NCI-H460 (cell line): ENCODE results near the gene MAGED4B. TPM values are rescaled to one million over a fixed set of nuclear protein-coding genes. Genes with fewer than 3 reads are reported as not detected.
"Not testable (repeated sequence)": the region's sequence is repeated elsewhere in the genome, so short reads cannot be mapped to it uniquely, and the experiment has no call there.

Source experiments
- DNase-seq: peaks from one replicate; pipeline ENCODE4 v3.0.0-alpha.2; 2016; ENCODE audit warnings: low read depth; ENCODE audit errors: extremely low read depth
- polyA plus RNA-seq: library from polyadenylated mRNA; depleted of rRNA; stranded (reverse); fragments of >200 nt; gene quantifications from 2 replicates; pipeline ENCODE4 v1.2.3, GENCODE V29; 2014; cell fraction: nucleus; rRNA removed
- small RNA-seq, 2 experiments: library from RNA; depleted of rRNA; stranded (forward); fragments of <200 nt; gene quantifications; one replicate each; pipeline ENCODE3, GENCODE V24; 2014
- total RNA-seq: library from RNA; depleted of rRNA; stranded (reverse); fragments of >200 nt; shearing (Covaris generic); gene quantifications from 2 replicates; pipeline ENCODE4 v1.2.3, GENCODE V29; 2014; rRNA removed

The MAGED4B gene, protein sequence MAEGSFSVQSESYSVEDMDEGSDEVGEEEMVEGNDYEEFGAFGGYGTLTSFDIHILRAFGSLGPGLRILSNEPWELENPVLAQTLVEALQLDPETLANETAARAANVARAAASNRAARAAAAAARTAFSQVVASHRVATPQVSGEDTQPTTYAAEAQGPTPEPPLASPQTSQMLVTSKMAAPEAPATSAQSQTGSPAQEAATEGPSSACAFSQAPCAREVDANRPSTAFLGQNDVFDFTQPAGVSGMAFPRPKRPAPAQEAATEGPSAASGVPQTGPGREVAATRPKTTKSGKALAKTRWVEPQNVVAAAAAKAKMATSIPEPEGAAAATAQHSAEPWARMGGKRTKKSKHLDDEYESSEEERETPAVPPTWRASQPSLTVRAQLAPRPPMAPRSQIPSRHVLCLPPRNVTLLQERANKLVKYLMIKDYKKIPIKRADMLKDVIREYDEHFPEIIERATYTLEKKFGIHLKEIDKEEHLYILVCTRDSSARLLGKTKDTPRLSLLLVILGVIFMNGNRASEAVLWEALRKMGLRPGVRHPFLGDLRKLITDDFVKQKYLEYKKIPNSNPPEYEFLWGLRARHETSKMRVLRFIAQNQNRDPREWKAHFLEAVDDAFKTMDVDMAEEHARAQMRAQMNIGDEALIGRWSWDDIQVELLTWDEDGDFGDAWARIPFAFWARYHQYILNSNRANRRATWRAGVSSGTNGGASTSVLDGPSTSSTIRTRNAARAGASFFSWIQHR
- 3.3 and 3.8 TPM in 2 replicates for total RNA-seq
- polyA plus RNA-seq = 0.07 and 2.8 TPM in 2 replicates

DNA sequence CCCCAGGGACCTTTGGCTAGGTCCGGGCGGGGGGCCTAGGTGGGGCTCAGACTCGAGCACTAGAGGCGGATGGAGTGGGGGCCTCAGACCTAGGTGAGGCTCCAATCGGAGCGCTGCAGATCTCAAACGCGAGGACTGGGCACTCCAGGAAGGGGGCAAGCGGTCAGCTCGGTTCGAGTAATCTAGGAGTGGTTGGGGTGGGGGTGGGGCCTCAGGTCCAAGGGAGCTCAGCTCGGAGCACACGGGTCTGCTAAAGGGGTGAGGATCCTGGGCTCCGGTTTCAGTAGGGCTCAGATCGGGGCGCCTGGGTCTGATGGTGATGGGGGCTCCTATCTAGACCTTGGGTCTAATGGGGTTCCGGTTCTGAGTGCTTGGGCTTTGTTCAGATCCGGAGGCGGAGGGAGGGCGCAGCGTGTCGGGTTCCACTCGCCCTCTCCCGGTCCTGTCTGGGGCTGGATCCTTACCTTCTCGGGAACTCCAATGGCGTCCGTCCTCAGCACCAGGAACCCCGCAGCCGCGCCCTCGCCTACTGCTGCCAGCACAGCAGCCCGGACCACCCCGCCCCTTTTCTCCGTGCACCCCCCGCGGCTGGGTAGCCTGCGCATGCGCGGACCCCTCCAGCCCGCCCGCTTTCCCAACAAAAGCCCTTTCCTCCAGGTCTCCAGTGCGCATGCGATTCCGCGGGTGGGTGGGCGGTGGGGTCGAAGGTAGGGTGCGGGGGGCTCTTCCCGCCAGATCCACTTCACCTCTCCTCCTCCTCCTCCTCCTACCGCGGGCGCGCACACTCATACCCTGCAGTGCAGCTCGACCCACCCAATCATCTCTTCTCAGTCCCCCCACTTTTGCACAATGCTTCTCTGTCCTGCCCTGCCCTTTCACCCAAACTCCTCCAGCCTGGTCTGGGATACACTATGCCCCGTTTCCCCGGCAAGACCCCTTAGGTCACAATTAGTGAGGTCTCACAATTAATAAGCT, at the start of gene MAGED4B:
MAGED4B (minus strand) TSS at position 518 of the 975 bp plus-strand sequence. CDS start 1,011 bp downstream, outside the sequence.
- not testable (repeated sequence) for DNase-seq

DNA sequence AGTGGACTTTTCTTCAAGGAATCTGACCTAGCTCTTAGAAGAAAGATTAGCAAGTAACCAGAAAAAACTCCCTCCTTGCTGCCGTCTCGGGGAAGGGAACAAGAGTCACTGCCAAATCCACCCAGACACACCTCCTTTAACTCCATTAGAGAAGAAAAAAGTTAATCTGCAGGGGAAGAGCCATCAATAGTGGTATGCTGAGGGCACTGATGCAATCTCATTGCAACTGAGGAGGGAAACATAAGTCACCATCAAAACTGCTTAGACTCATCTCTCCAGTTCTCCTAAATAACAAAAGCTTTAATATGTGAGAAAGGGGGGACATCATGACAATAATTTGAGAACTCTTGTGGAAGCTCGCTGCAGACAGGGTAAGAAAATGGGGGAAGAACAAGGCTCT, 49.3 kb upstream of the MAGED4B start:
- no peak for DNase-seq

DNA sequence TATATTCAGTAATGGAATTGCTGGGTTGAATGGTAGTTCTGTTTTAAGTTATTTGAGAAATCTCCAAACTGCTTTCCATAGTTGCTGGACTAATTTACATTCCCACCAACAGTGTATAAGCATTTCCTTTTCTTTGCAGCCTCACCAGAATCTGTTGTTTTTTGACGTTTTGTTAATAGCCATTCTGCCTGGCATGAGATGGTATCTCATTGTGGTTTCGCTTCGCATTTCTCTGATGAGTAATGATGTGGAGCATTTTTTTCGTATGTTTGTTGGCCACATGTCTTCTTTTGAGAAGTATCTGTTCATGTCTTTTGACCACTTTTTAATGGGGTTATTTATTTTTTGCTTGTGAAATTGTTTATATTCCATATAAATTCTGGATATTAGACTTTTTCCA, 13.6 kb upstream of the MAGED4B start:
- no peak for DNase-seq

DNA sequence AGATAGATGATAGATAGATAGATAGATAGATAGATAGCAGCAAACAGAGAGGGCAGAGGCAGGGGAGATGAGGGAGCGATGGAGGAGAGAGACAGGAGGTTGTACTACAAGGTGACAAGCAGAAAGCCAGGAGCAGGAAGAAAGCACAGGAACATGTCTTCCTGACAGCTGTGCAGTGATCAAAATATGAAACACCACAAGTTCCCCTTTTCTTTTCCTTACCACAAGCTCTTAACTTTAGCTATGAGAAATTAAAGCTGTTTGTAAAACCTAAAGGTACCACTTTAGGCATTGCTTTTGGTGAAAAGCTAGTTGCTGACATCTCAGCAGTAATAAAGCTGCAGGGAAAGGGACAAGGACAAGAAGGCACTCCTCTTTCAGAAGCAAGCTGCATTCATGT, 9.1 kb upstream of the MAGED4B start:
- no peak for DNase-seq

DNA sequence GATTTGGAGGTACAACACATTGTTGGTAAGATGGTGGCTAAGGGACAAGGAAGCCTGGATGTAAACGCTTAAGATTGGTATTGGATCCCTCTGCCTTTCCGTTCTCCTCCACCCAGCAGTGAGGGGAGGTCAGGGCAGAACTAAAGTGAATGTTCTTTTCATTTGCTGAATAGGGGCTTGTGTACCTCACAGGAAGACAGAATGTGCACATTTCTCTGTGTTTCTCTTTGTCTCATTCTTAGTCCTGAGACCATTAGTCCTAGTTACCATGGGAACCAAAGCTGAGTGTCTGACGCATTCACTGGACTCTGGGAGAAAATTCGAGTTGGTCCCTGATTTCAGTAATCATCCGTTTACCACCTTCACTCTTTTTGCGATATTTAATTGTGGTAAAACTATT, 26.7 kb downstream of the MAGED4B start:
- DNase-seq = not testable (repeated sequence)

DNA sequence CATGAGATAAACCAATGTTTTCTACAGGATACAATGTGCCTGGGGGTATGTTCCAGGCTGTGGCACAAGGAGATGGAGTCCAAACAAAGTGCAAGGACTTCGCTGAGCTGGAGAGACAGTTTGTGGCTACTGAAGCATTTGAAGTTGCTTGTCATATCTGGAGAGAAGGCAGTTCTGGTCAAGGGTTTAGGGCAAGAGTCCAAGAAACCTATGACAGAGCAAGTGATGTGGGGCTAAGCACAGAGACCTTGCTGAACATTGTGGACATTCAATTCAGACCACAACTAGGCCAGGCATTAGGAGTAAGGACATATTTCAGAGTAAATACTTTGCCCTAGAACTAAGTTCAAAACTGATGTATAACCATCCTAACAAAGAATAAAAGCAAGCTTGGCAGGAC, 34.8 kb downstream of the MAGED4B start:
- no peak for DNase-seq

DNA sequence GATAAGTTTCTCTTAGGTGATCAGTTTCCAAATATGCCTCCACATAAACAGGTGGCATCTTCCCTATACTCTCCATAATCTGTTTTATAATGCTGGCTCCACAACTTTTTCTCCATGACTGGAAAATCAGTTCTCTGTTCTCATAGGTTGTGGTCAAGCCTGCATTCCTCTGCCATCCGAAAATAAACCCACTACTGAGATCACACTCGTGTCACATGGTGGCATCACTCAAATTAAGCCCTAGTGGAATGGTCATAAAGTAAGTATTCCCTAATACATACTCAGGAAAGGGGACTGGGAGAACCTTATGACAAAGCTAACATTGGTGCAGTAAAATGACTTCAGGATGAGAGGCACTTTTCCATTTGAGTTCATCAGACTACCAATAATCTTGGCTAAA, 37.6 kb downstream of the MAGED4B start:
- no peak for DNase-seq

DNA sequence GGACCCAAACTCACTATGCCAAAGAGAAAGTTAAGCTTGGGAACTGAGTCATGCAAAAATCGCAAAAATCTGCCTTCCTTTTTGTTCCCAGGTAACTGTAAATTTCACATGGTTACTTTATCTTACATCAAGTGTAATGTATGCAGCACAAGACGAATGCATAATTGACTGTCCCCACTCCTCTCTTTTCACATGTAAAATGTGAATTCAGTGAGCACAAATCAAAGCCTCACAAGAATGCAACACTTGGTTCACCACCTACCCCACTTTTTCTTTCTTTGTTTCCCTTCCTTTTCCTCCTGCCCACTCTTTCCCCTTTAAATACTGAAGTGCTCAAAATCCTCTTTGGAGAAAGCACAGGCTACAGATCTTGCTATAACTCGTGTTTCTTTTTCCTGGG, 53.2 kb downstream of the MAGED4B start:
- DNase-seq = no peak

Small RNAs within 50 kb of the gene (small RNA-seq; reads per million reads assigned to genes)
- 0 reads per million in 2 experiments for gene SNORA11E

Other genes starting within 250 kb of the MAGED4B start
- 35.7 and 49.2 TPM in 2 replicates for gene MAGED1, start 175.6 kb downstream of the MAGED4B start, total RNA-seq
- gene MAGED4, start 115.7 kb upstream of the MAGED4B start, total RNA-seq = 2.3 and 2.7 TPM in 2 replicates